ENCODE results near the gene CD163L1.

Gene CD163L1

DNA sequence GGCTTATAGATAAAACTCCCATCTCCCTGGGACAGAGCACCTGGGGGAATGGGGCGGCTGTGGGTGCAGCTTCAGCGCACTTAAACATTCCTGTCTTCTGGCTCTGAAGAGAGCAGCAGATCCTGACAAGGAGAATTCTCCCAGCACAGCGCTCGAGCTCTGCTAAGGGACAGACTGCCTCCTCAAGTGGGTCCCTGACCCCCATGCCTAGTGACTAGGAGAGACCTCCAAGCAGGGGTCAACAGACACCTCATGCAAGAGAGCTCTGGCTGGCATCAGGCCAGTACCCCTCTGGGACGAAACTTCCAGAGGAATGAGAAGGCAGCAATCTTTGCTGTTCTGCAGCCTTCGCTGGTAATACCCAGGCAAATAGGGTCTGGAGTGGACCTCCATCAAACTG is 28.1 kb upstream of the CD163L1 start:
- no peaks in the 10 kb centered on the region for H3K4me1 ChIP-seq
- no peak overlapping the region for H3K4me3 ChIP-seq
- TF ChIP-seq, protein P1, sequence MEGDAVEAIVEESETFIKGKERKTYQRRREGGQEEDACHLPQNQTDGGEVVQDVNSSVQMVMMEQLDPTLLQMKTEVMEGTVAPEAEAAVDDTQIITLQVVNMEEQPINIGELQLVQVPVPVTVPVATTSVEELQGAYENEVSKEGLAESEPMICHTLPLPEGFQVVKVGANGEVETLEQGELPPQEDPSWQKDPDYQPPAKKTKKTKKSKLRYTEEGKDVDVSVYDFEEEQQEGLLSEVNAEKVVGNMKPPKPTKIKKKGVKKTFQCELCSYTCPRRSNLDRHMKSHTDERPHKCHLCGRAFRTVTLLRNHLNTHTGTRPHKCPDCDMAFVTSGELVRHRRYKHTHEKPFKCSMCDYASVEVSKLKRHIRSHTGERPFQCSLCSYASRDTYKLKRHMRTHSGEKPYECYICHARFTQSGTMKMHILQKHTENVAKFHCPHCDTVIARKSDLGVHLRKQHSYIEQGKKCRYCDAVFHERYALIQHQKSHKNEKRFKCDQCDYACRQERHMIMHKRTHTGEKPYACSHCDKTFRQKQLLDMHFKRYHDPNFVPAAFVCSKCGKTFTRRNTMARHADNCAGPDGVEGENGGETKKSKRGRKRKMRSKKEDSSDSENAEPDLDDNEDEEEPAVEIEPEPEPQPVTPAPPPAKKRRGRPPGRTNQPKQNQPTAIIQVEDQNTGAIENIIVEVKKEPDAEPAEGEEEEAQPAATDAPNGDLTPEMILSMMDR (IDR thresholded peaks at IDR 0.05) = no peak
- H3K27ac ChIP-seq = no peak overlapping the region
- intact Hi-C loops (cut with DNase I; ENCODE audit: low total_unique reads) = no loop called here
- no peaks in the 10 kb centered on the region for H3K27me3 ChIP-seq
- no peaks in the 10 kb centered on the region for H3K9me3 ChIP-seq
- no peaks in the 10 kb centered on the region for H3K36me3 ChIP-seq
- no peak for DNase-seq

DNA sequence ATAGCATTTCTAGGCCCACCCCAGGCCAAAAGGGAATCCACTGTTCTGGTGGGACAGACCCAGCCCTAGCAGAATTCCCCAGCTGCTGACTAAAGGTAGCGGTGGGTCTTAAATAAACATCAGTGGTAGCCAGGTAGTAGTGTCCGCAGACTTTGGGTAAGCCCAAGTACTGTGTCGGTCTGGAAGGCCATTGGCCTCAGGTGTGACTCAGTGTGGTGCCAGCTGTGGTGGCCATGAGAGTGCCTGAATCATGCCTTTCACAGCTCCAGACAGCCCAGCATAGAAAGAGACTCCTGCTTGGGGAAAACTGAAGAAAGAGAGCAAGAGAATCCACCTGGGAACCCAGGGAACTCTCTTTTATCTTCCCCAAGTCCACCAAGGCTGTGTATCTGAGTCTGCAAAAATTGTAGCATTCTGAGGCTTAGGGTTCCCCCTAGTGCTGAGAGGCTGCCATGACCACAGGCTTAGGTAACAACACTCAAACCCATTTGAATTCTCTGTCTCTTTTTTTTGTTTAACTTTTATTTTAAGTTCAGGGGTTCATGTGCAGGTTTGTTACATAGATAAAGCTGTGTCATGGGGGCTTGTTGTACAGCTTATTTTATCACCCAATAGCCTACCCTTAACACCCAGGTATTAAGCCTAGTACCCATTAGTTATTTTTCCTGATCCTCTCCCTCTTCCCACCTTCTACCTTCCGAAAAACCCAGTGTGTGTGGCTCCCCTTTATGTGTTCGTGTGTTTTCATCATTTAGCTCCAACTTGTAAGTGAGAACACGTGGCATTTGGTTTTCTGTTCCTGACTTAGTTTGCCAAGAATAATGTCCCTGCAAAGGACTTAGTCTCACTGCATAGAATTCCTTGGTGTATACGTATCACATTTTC is 16.7 kb upstream of the CD163L1 start:
- DNase-seq = peak in 1 of 2 donors; percentile 34
- H3K4me3 ChIP-seq = no peak overlapping the region
- no peaks in the 10 kb centered on the region for H3K36me3 ChIP-seq
- intact Hi-C loops (cut with DNase I; ENCODE audit: low total_unique reads) = no loop called here
- TF ChIP-seq, protein P1 (IDR thresholded peaks at IDR 0.05) = peak; percentile 55 to 64
- H3K27ac ChIP-seq = no peak overlapping the region
- H3K9me3 ChIP-seq = no peaks in the 10 kb centered on the region
- no peaks in the 10 kb centered on the region for H3K27me3 ChIP-seq
- H3K4me1 ChIP-seq = no peaks in the 10 kb centered on the region

DNA sequence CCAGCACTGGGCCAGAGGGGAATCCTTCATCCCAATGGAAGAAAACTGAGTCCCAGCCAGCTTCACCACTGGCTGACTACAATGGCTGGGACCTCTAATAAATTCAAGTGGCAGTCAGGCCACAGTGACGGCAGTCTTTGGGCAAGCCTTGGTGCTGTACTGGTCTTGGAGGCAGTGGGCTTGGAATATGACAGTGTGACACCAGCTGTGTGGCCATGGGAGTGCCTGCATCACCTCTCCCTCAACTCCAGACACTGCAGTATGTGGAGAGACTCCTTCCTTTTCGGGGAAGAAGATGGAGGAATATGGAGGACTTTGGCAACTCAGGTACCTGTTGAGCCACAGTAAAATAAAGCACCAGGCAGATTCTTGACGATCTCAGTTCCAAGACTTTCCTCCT is 16.0 kb upstream of the CD163L1 start:
- Histone ChIP-seq H3K4me3 (no peak overlapping the region), H3K36me3 (no peaks in the 10 kb centered on the region), H3K9me3 (no peaks in the 10 kb centered on the region), H3K27ac (no peak overlapping the region), H3K27me3 (no peaks in the 10 kb centered on the region), H3K4me1 (no peaks in the 10 kb centered on the region)
- intact Hi-C loops (cut with DNase I; ENCODE audit: low total_unique reads) = no loop called here
- DNase-seq = no peak
- TF ChIP-seq, protein P1 (IDR thresholded peaks at IDR 0.05) = no peak

DNA sequence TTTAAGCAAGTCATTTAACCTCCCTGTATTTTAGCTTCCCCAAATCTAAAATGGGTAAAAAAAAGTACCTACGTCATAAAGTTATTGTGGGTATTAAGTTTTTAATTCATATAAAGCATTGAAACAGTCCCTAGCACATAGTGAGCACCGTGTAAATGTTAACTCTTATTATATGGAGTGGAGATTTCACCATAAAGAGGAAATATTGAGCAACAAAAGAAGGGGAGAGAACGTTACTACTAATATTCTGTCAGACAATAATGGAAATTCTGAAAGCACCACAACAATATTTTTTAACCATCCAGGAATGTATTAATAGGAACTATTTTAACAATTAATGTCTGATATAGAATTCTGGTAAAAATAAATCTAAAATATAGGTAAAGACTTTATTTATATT is 7.8 kb upstream of the CD163L1 start:
- Histone ChIP-seq H3K27me3 (no peaks in the 10 kb centered on the region), H3K4me1 (no peaks in the 10 kb centered on the region), H3K27ac (no peak overlapping the region), H3K9me3 (no peaks in the 10 kb centered on the region), H3K4me3 (no peak overlapping the region), H3K36me3 (no peaks in the 10 kb centered on the region)
- no peak for DNase-seq
- TF ChIP-seq, protein P1 (IDR thresholded peaks at IDR 0.05) = no peak
- intact Hi-C loops (cut with DNase I; ENCODE audit: low total_unique reads) = no loop called here

DNA sequence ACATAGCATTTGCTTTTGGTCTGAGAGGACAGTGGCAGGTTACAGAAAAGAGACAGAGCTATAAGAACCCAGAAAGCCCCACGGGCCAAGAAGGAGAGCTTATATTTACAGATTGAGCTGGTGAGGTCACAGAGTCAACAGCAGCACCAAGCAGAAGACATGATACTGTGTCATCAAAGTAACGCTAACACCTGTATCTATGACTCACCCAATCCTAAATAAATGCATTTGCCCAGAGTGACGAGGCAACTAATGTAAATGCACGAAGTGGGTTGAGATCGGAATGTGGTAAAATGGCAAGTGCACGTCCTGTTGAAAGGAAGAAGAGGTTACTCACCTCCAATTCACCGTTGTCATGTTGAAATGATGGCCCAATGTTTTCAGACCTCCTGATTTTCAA is 6.7 kb upstream of the CD163L1 start:
- Histone ChIP-seq H3K27ac (no peak overlapping the region), H3K4me1 (no peaks in the 10 kb centered on the region), H3K27me3 (no peaks in the 10 kb centered on the region), H3K9me3 (no peaks in the 10 kb centered on the region), H3K36me3 (no peaks in the 10 kb centered on the region), H3K4me3 (no peak overlapping the region)
- TF ChIP-seq, protein P1 (IDR thresholded peaks at IDR 0.05) = no peak
- intact Hi-C loops (cut with DNase I; ENCODE audit: low total_unique reads) = no loop called here
- no peak for DNase-seq
